Measurements from ENCODE around the gene ARRB1.

Gene ARRB1

GRCh38 chr11:75330291-75330690, 21.2 kb downstream of the ARRB1 start:
- DNase-seq: peak; percentile 73
- no peak for TF ChIP-seq CTCF (IDR thresholded peaks at IDR 0.05; ENCODE audit: low read depth, low read length)
- Histone ChIP-seq H3K4me3 (ENCODE audit: low read depth, low read length) (no peak overlapping the region), H3K36me3 (no peaks in the 10 kb centered on the region), H3K27me3 (ENCODE audit: insufficient read depth, low read depth, severe bottlenecking) (no peaks in the 10 kb centered on the region), H3K27ac (peak overlapping the region; percentile 38), H3K9me3 (ENCODE audit: severe bottlenecking) (no peaks in the 10 kb centered on the region)

- peak; percentile 77 for TF ChIP-seq CTCF (IDR thresholded peaks at IDR 0.05; ENCODE audit: low read depth, low read length)
- peak; percentile 82 for DNase-seq
- Histone ChIP-seq H3K36me3 (no peaks in the 10 kb centered on the region), H3K27me3 (ENCODE audit: insufficient read depth, low read depth, severe bottlenecking) (no peaks in the 10 kb centered on the region), H3K4me3 (ENCODE audit: low read depth, low read length) (no peak overlapping the region), H3K9me3 (ENCODE audit: severe bottlenecking) (no peaks in the 10 kb centered on the region), H3K27ac (peak overlapping the region; percentile 38)
Measured at GRCh38 chr11:75328426-75329277, 22.8 kb downstream of the ARRB1 start.

GRCh38 chr11:75326439-75326810, 25.0 kb downstream of the ARRB1 start:
- no peak for DNase-seq
- Histone ChIP-seq H3K4me3 (ENCODE audit: low read depth, low read length) (no peak overlapping the region), H3K36me3 (peaks cover 3% of the 10 kb centered on the region; the same call in 1 of the 2 replicates), H3K27me3 (ENCODE audit: insufficient read depth, low read depth, severe bottlenecking) (no peaks in the 10 kb centered on the region), H3K27ac (no peak overlapping the region), H3K9me3 (ENCODE audit: severe bottlenecking) (no peaks in the 10 kb centered on the region)
- no peak for TF ChIP-seq CTCF (IDR thresholded peaks at IDR 0.05; ENCODE audit: low read depth, low read length)

- DNase-seq: no peak
- Histone ChIP-seq H3K4me3 (ENCODE audit: low read depth, low read length) (no peak overlapping the region), H3K36me3 (peaks cover 3% of the 10 kb centered on the region; the same call in 1 of the 2 replicates), H3K27me3 (ENCODE audit: insufficient read depth, low read depth, severe bottlenecking) (no peaks in the 10 kb centered on the region), H3K9me3 (ENCODE audit: severe bottlenecking) (no peaks in the 10 kb centered on the region), H3K27ac (no peak overlapping the region)
- no peak for TF ChIP-seq CTCF (IDR thresholded peaks at IDR 0.05; ENCODE audit: low read depth, low read length)
Measured at GRCh38 chr11:75325713-75326438, 25.6 kb downstream of the ARRB1 start.

GRCh38 chr11:75324740-75325139, 26.7 kb downstream of the ARRB1 start:
- Histone ChIP-seq H3K27me3 (ENCODE audit: insufficient read depth, low read depth, severe bottlenecking) (no peaks in the 10 kb centered on the region), H3K4me3 (ENCODE audit: low read depth, low read length) (no peak overlapping the region), H3K36me3 (peaks cover 3% of the 10 kb centered on the region; the same call in 1 of the 2 replicates), H3K27ac (no peak overlapping the region), H3K9me3 (ENCODE audit: severe bottlenecking) (no peaks in the 10 kb centered on the region)
- DNase-seq: no peak
- no peak for TF ChIP-seq CTCF (IDR thresholded peaks at IDR 0.05; ENCODE audit: low read depth, low read length)

All from WERI-Rb-1 (cell line).